HG03460 (cell line): ENCODE measurements around the gene WDR19.

Experiments
- ATAC-seq: cut with Tn5 transposase; IDR thresholded peaks from one replicate; pipeline ENCODE4 v1.9.1; 2021; ENCODE audit not compliant: unreplicated experiment

WDR19 gene

GRCh38 chr4:39295784-39296183 lies 113.5 kb downstream of the WDR19 start:
- no peak for ATAC-seq

- no peak for ATAC-seq
Measured at GRCh38 chr4:39302901-39303300, 120.6 kb downstream of the WDR19 start.

- no peak for ATAC-seq
Measured at GRCh38 chr4:39303871-39304270, 121.5 kb downstream of the WDR19 start.

- no peak for ATAC-seq
Measured at GRCh38 chr4:39304651-39305050, 122.3 kb downstream of the WDR19 start.

GRCh38 chr4:39305912-39306677 lies 123.8 kb downstream of the WDR19 start:
- no peak for ATAC-seq

- no peak for ATAC-seq
Measured at GRCh38 chr4:39308611-39309010, 126.3 kb downstream of the WDR19 start.

GRCh38 chr4:39312816-39313215 lies 130.5 kb downstream of the WDR19 start:
- ATAC-seq: no peak

GRCh38 chr4:39319676-39320075 lies 137.3 kb downstream of the WDR19 start:
- ATAC-seq: no peak

GRCh38 chr4:39320381-39321115 lies 138.2 kb downstream of the WDR19 start:
- ATAC-seq: no peak

GRCh38 chr4:39323821-39324220 lies 141.5 kb downstream of the WDR19 start:
- no peak for ATAC-seq

GRCh38 chr4:39324446-39324845 lies 142.1 kb downstream of the WDR19 start:
- ATAC-seq: no peak

- no peak for ATAC-seq
Measured at GRCh38 chr4:39324897-39325613, 142.7 kb downstream of the WDR19 start.

GRCh38 chr4:39326468-39326977 lies 144.2 kb downstream of the WDR19 start:
- ATAC-seq: no peak

- no peak for ATAC-seq
Measured at GRCh38 chr4:39330353-39330752, 148.0 kb downstream of the WDR19 start.

- ATAC-seq: no peak
Measured at GRCh38 chr4:39331191-39331590, 148.9 kb downstream of the WDR19 start.
